ENCODE data around the gene ZDHHC14.

GRCh38 chr6:157528931-157529653, 148.1 kb downstream of the ZDHHC14 start:
- TF ChIP-seq CTCF (IDR thresholded peaks at IDR 0.05) (no peak), POLR2A (IDR thresholded peaks at IDR 0.05) (no peak), POLR2AphosphoS5 (IDR thresholded peaks at IDR 0.05; ENCODE audit: insufficient read depth in 1 of 2, low read depth in 1 of 2) (no peak)

Data from vagina (tissue), 2 donors.